ENCODE measurements around the gene DNAH17.

- TF ChIP-seq CTCF (IDR thresholded peaks at IDR 0.05) (peak; percentile 85), ZFX (IDR thresholded peaks at IDR 0.05; ENCODE audit: borderline replicate concordance) (no peak)
These were observed 17.3 kb downstream of the DNAH17 start for GRCh38 chr17:78559749-78560368.

Measured in 22Rv1 (cell line).